Upper lobe of left lung (tissue), 6 donors: ENCODE results near the gene UBE2I. TPM values are rescaled to one million over a fixed set of nuclear protein-coding genes. Genes with fewer than 3 reads are reported as not detected.
A peak's percentile ranks its signal among the peaks of the same experiment; 100 is the strongest.

Experiments used
- ATAC-seq, 2 donors: fragments of 200-7000 bp; cut with Tn5 transposase; one replicate each; pipeline ENCODE4 v1.9.1; 2022; ENCODE audit warnings: mild to moderate bottlenecking in 2 of 2, moderate library complexity in 2 of 2; ENCODE audit not compliant: low FRiP score in 2 of 2
- DNase-seq, 2 donors: peaks; one replicate each; pipeline ENCODE4 v3.0.0-alpha.2; 2019 to 2020
- H3K27ac ChIP-seq, 4 donors: fragments of 200-600 bp; sonication (generic); one replicate each; pipeline ENCODE4 v1.5.1; 2016 to 2019
- H3K27me3 ChIP-seq, 4 donors: fragments of 200-600 bp; sonication (generic); one replicate each; pipeline ENCODE4 v1.5.1; 2017 to 2019
- H3K36me3 ChIP-seq, 4 donors: fragments of 200-600 bp; sonication (generic); one replicate each; pipeline ENCODE4 v1.5.1; 2016 to 2019
- H3K4me1 ChIP-seq, 4 donors: fragments of 200-600 bp; sonication (generic); one replicate each; pipeline ENCODE4 v1.5.1; 2018 to 2019
- H3K4me3 ChIP-seq, 4 donors: fragments of 200-600 bp; sonication (generic); one replicate each; pipeline ENCODE4 v1.5.1; 2017 to 2019; ENCODE audit warnings: mild to moderate bottlenecking in 2 of 4, moderate library complexity in 1 of 4
- H3K9me3 ChIP-seq, 4 donors: fragments of 200-600 bp; sonication (generic); one replicate each; pipeline ENCODE4 v1.5.1; 2018 to 2019
- CTCF ChIP-seq, 6 experiments: fragments of 450-650 bp in 4 of 6; fragments of 200-600 bp in 2 of 6; sonication (generic) in 2 of 6; IDR thresholded peaks; one replicate each; pipeline ENCODE4 v1.5.1; 2016 to 2019; ENCODE audit warnings: antibody characterized with exemption in 6 of 6
- EP300 ChIP-seq, 4 donors: sonication (generic); formaldehyde crosslinking; IDR thresholded peaks; one replicate each; pipeline ENCODE4 v1.5.1; 2017; ENCODE audit warnings: antibody characterized with exemption in 4 of 4, control low read depth in 2 of 4
- POLR2A ChIP-seq, 4 donors: fragments of 450-650 bp; IDR thresholded peaks; one replicate each; pipeline ENCODE4 v1.5.1; 2016 to 2017; ENCODE audit warnings: antibody characterized with exemption in 4 of 4, mild to moderate bottlenecking in 2 of 4
- POLR2AphosphoS5 ChIP-seq, 2 donors: sonication (generic); formaldehyde crosslinking; IDR thresholded peaks; one replicate each; pipeline ENCODE4 v1.5.1; 2017; ENCODE audit warnings: antibody characterized with exemption in 2 of 2
- WGBS, 2 donors: methylation state at CpG; one replicate each; pipeline ENCODE4 v1.1.5; 2017 to 2018; 5-methylcytosine and 5-hydroxymethylcytosine counted together
- total RNA-seq, 6 donors: library from RNA; depleted of rRNA in 4 of 6; stranded (reverse); fragments of >200 nt in 4 of 6; gene quantifications; one replicate each; pipeline versions ENCODE4 v1.1.0 to v1.2.1, GENCODE V29; 2016 to 2021
- donor health status: DM: no; HTN: no; CAD: no; lungs with moderate emphysema.
- donor health status: DM: no; HTN: yes; CAD: no; lungs with severe emphysema.

Gene UBE2I
- total RNA-seq, 6 donors from 2014 or later: 51.4 to 113 (median 92.0) TPM

- Histone ChIP-seq H3K4me1 (peaks cover 0 to 5% (median 0%) of the 10 kb centered on the region in 4 donors), H3K9me3 (no peaks in the 10 kb centered on the region)
Observed at GRCh38 chr16:1286513-1287094, 22.8 kb upstream of the UBE2I start.

GRCh38 chr16:1287982-1288670, 21.3 kb upstream of the UBE2I start:
- ATAC-seq (peak in 1 of 2 donors; percentile 10), DNase-seq (peak in 1 of 2 donors; percentile 74)
- Histone ChIP-seq H3K9me3 (no peaks in the 10 kb centered on the region), H3K27me3 (peaks cover 0 to 24% (median 11%) of the 10 kb centered on the region in 4 donors), H3K4me1 (peaks cover 0 to 5% (median 0%) of the 10 kb centered on the region in 4 donors), H3K27ac (no peak overlapping the region), H3K36me3 (no peaks in the 10 kb centered on the region), H3K4me3 (no peak overlapping the region)
- WGBS, 2 donors: 45 to 60% methylated on average over 12 to 35 of the region's 40 CpGs
- TF ChIP-seq EP300 (IDR thresholded peaks at IDR 0.05): no peak

More at GRCh38 chr16:1286513-1287094, 22.8 kb upstream of the UBE2I start:
- Histone ChIP-seq H3K36me3 (no peaks in the 10 kb centered on the region), H3K4me3 (no peak overlapping the region), H3K27ac (no peak overlapping the region), H3K27me3 (peaks cover 0 to 24% (median 11%) of the 10 kb centered on the region in 4 donors)
- TF ChIP-seq EP300 (IDR thresholded peaks at IDR 0.05) (no peak), POLR2A (IDR thresholded peaks at IDR 0.05) (no peak), CTCF (IDR thresholded peaks at IDR 0.05) (no peak), POLR2AphosphoS5 (IDR thresholded peaks at IDR 0.05) (no peak)
- DNase-seq (peak in 1 of 2 donors; percentile 65), ATAC-seq (no peak)
- WGBS, 2 donors: 73% methylated on average over 15 to 25 of the region's 25 CpGs

- no peaks in the 10 kb centered on the region for H3K9me3 ChIP-seq
- WGBS, 2 donors: 38 to 42% methylated on average over 7 to 12 of the region's 20 CpGs
- TF ChIP-seq POLR2A (IDR thresholded peaks at IDR 0.05) (no peak), CTCF (IDR thresholded peaks at IDR 0.05) (no peak), POLR2AphosphoS5 (IDR thresholded peaks at IDR 0.05) (no peak)
- H3K4me1 ChIP-seq: peaks cover 0 to 5% (median 0%) of the 10 kb centered on the region in 4 donors
- H3K36me3 ChIP-seq: no peaks in the 10 kb centered on the region
- H3K4me3 ChIP-seq: no peak overlapping the region
- peak in 1 of 2 donors; percentile 6 for ATAC-seq
- H3K27ac ChIP-seq: no peak overlapping the region
- peaks cover 0 to 24% (median 11%) of the 10 kb centered on the region in 4 donors for H3K27me3 ChIP-seq
- no peak for DNase-seq
Observed at GRCh38 chr16:1288813-1289476, 20.5 kb upstream of the UBE2I start.

- Histone ChIP-seq H3K4me3 (no peak overlapping the region), H3K27ac (no peak overlapping the region), H3K27me3 (peaks cover 0 to 24% (median 11%) of the 10 kb centered on the region in 4 donors), H3K36me3 (no peaks in the 10 kb centered on the region), H3K4me1 (peaks cover 0 to 5% (median 0%) of the 10 kb centered on the region in 4 donors), H3K9me3 (no peaks in the 10 kb centered on the region)
- DNase-seq (no peak), ATAC-seq (no peak)
- no peak for TF ChIP-seq POLR2AphosphoS5 (IDR thresholded peaks at IDR 0.05)
- no peak for TF ChIP-seq CTCF (IDR thresholded peaks at IDR 0.05)
- TF ChIP-seq EP300 (IDR thresholded peaks at IDR 0.05): no peak
- TF ChIP-seq POLR2A (IDR thresholded peaks at IDR 0.05): no peak
- 5% methylated on average over 15 of the region's 17 CpGs for WGBS, 2 donors
Observed at GRCh38 chr16:1289477-1289866, 20.0 kb upstream of the UBE2I start.

- Histone ChIP-seq H3K4me1 (peaks cover 0 to 5% (median 0%) of the 10 kb centered on the region in 4 donors), H3K4me3 (no peak overlapping the region), H3K27me3 (peaks cover 0 to 24% (median 11%) of the 10 kb centered on the region in 4 donors), H3K36me3 (no peaks in the 10 kb centered on the region), H3K9me3 (no peaks in the 10 kb centered on the region), H3K27ac (no peak overlapping the region)
- ATAC-seq (no peak), DNase-seq (peak in 1 of 2 donors; percentile 77)
- no peak for TF ChIP-seq EP300 (IDR thresholded peaks at IDR 0.05)
- no peak for TF ChIP-seq POLR2A (IDR thresholded peaks at IDR 0.05)
- no peak for TF ChIP-seq CTCF (IDR thresholded peaks at IDR 0.05)
- no peak for TF ChIP-seq POLR2AphosphoS5 (IDR thresholded peaks at IDR 0.05)
- 14 to 39% methylated on average over 7 to 21 of the region's 22 CpGs for WGBS, 2 donors
Observed at GRCh38 chr16:1290063-1290501, 19.4 kb upstream of the UBE2I start.
